ENCODE measurements around the gene FRG2B.
"Not testable (repeated sequence)": the region's sequence is repeated elsewhere in the genome, so short reads cannot be mapped to it uniquely, and the experiment has no call there.

The FRG2B gene

DNA sequence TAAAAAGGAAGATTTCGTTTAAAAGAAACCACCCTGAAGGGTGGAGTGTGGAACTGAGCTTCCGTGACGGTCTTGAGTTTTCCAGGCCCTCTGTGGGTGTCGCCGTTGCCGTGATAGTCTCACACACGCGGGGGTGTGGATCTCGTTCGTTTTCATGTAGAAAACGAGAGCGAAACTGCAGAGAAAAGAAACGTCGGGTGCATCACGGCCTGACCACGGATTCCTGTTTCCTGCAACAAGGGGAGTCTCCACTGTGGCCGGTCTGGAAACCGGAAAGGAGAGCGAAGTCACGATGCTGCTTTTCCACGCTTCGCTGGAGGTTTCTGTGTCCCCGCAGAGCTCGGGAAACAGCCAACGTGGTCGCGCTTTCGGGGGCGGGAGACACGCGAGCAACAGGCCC lies 4.1 kb downstream of the FRG2B start:
- not testable (repeated sequence) for H3K27ac ChIP-seq (ENCODE audit: low read depth, low read length); H3K4me3 ChIP-seq (ENCODE audit: low read depth, low read length); H3K9ac ChIP-seq (ENCODE audit: low read length); H3K4me1 ChIP-seq (ENCODE audit: control insufficient read depth, insufficient read depth, low read length); H3K36me3 ChIP-seq (ENCODE audit: control insufficient read depth, insufficient read depth, low read length)
- Histone ChIP-seq H3K27me3 (ENCODE audit: control insufficient read depth, insufficient read depth, low read length) (peaks cover 11% of the 10 kb centered on the region), H3K9me3 (ENCODE audit: control insufficient read depth, insufficient read depth, low read depth, low read length) (peaks cover 41% of the 10 kb centered on the region; the same call in 1 of the 2 replicates)

GRCh38 chr10:133618851-133619250 lies 7.7 kb downstream of the FRG2B start:
- Histone ChIP-seq H3K4me3 (ENCODE audit: low read depth, low read length) (no peak overlapping the region), H3K9ac (ENCODE audit: low read length) (no peak overlapping the region), H3K4me1 (ENCODE audit: control insufficient read depth, insufficient read depth, low read length) (no peaks in the 10 kb centered on the region), H3K9me3 (ENCODE audit: control insufficient read depth, insufficient read depth, low read depth, low read length) (peaks cover 75% of the 10 kb centered on the region; the same call in 1 of the 2 replicates), H3K36me3 (ENCODE audit: control insufficient read depth, insufficient read depth, low read length) (no peaks in the 10 kb centered on the region), H3K27me3 (ENCODE audit: control insufficient read depth, insufficient read depth, low read length) (peaks cover 14% of the 10 kb centered on the region), H3K27ac (ENCODE audit: low read depth, low read length) (no peak overlapping the region)

DNA sequence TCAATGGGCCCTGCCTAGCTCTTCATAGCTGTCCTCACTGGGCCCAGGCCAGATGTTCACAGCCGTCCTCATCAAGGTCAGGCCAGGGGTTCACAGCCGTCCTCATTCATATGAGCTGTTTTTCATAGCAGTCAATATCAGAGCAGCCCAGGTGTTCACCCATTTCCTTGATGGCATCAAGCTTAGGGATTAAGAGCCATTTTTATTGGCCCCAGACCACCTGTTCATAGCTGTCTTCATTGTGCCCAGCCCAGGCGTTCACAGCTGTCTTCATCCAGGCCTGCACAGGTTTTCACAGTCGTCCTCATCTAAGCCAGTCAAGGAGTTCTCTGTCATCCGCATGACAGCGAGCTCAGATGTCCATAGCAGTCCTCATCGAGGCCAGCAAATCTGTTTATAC lies 9.4 kb downstream of the FRG2B start:
- no peak overlapping the region for H3K27ac ChIP-seq (ENCODE audit: low read depth, low read length)
- H3K27me3 ChIP-seq (ENCODE audit: control insufficient read depth, insufficient read depth, low read length) = peaks cover 15% of the 10 kb centered on the region; the same call in 1 of the 2 replicates
- H3K36me3 ChIP-seq (ENCODE audit: control insufficient read depth, insufficient read depth, low read length) = no peaks in the 10 kb centered on the region
- no peaks in the 10 kb centered on the region for H3K4me1 ChIP-seq (ENCODE audit: control insufficient read depth, insufficient read depth, low read length)
- H3K9ac ChIP-seq (ENCODE audit: low read length) = no peak overlapping the region
- H3K9me3 ChIP-seq (ENCODE audit: control insufficient read depth, insufficient read depth, low read depth, low read length) = peaks cover 78% of the 10 kb centered on the region; the same call in 1 of the 2 replicates
- no peak overlapping the region for H3K4me3 ChIP-seq (ENCODE audit: low read depth, low read length)

GRCh38 chr10:133616371-133617130 lies 10.0 kb downstream of the FRG2B start:
- Histone ChIP-seq H3K36me3 (ENCODE audit: control insufficient read depth, insufficient read depth, low read length) (no peaks in the 10 kb centered on the region), H3K9me3 (ENCODE audit: control insufficient read depth, insufficient read depth, low read depth, low read length) (peaks cover 75% of the 10 kb centered on the region; the same call in 1 of the 2 replicates), H3K4me1 (ENCODE audit: control insufficient read depth, insufficient read depth, low read length) (no peaks in the 10 kb centered on the region), H3K27me3 (ENCODE audit: control insufficient read depth, insufficient read depth, low read length) (peaks cover 11% of the 10 kb centered on the region; the same call in 1 of the 2 replicates), H3K27ac (ENCODE audit: low read depth, low read length) (no peak overlapping the region), H3K4me3 (ENCODE audit: low read depth, low read length) (no peak overlapping the region), H3K9ac (ENCODE audit: low read length) (no peak overlapping the region)

- H3K27ac ChIP-seq (ENCODE audit: low read depth, low read length) = no peak overlapping the region
- H3K27me3 ChIP-seq (ENCODE audit: control insufficient read depth, insufficient read depth, low read length) = peaks cover 15% of the 10 kb centered on the region; the same call in 1 of the 2 replicates
- no peaks in the 10 kb centered on the region for H3K4me1 ChIP-seq (ENCODE audit: control insufficient read depth, insufficient read depth, low read length)
- no peak overlapping the region for H3K9ac ChIP-seq (ENCODE audit: low read length)
- H3K9me3 ChIP-seq (ENCODE audit: control insufficient read depth, insufficient read depth, low read depth, low read length) = peaks cover 66% of the 10 kb centered on the region; the same call in 1 of the 2 replicates
- no peak overlapping the region for H3K4me3 ChIP-seq (ENCODE audit: low read depth, low read length)
- no peaks in the 10 kb centered on the region for H3K36me3 ChIP-seq (ENCODE audit: control insufficient read depth, insufficient read depth, low read length)
These were observed 11.6 kb downstream of the FRG2B start for GRCh38 chr10:133614830-133615580.

GRCh38 chr10:133613699-133614098 lies 12.9 kb downstream of the FRG2B start:
- Histone ChIP-seq H3K9ac (ENCODE audit: low read length) (no peak overlapping the region), H3K27ac (ENCODE audit: low read depth, low read length) (no peak overlapping the region), H3K36me3 (ENCODE audit: control insufficient read depth, insufficient read depth, low read length) (no peaks in the 10 kb centered on the region), H3K4me3 (ENCODE audit: low read depth, low read length) (no peak overlapping the region), H3K4me1 (ENCODE audit: control insufficient read depth, insufficient read depth, low read length) (no peaks in the 10 kb centered on the region), H3K27me3 (ENCODE audit: control insufficient read depth, insufficient read depth, low read length) (peaks cover 15% of the 10 kb centered on the region; the same call in 1 of the 2 replicates), H3K9me3 (ENCODE audit: control insufficient read depth, insufficient read depth, low read depth, low read length) (peaks cover 58% of the 10 kb centered on the region; the same call in 1 of the 2 replicates)

GRCh38 chr10:133611079-133611478 lies 15.5 kb downstream of the FRG2B start:
- Histone ChIP-seq H3K9me3 (ENCODE audit: control insufficient read depth, insufficient read depth, low read depth, low read length) (peaks cover 47% of the 10 kb centered on the region), H3K4me1 (ENCODE audit: control insufficient read depth, insufficient read depth, low read length) (no peaks in the 10 kb centered on the region)

DNA sequence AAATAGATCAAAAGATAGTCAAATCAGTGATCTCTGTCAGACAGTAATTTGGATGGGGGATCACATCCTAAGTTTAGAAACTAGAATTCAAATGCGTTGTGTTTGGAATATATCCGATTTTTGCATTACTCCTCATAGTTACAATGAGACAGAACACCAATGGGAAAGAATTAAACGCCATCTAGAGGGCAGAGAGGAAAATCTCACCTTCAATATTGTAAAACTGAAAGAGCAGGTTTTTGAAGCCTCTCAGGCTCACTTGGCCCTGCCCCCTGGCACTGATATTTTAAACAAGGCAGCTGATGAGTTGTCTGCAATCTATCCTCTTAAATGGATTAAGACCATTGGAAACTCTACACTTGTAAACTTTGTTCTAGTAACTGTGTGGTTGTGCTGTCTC lies 17.7 kb downstream of the FRG2B start:
- Histone ChIP-seq H3K36me3 (ENCODE audit: control insufficient read depth, insufficient read depth, low read length) (no peaks in the 10 kb centered on the region), H3K4me1 (ENCODE audit: control insufficient read depth, insufficient read depth, low read length) (no peaks in the 10 kb centered on the region), H3K9ac (ENCODE audit: low read length) (no peak overlapping the region), H3K9me3 (ENCODE audit: control insufficient read depth, insufficient read depth, low read depth, low read length) (peaks cover 36% of the 10 kb centered on the region), H3K4me3 (ENCODE audit: low read depth, low read length) (no peak overlapping the region), H3K27ac (ENCODE audit: low read depth, low read length) (no peak overlapping the region), H3K27me3 (ENCODE audit: control insufficient read depth, insufficient read depth, low read length) (peaks cover 32% of the 10 kb centered on the region; the same call in 1 of the 2 replicates)

More at GRCh38 chr10:133611079-133611478, 15.5 kb downstream of the FRG2B start:
- no peak overlapping the region for H3K9ac ChIP-seq (ENCODE audit: low read length)
- no peaks in the 10 kb centered on the region for H3K36me3 ChIP-seq (ENCODE audit: control insufficient read depth, insufficient read depth, low read length)
- no peak overlapping the region for H3K4me3 ChIP-seq (ENCODE audit: low read depth, low read length)
- no peak overlapping the region for H3K27ac ChIP-seq (ENCODE audit: low read depth, low read length)
- peaks cover 15% of the 10 kb centered on the region; the same call in 1 of the 2 replicates for H3K27me3 ChIP-seq (ENCODE audit: control insufficient read depth, insufficient read depth, low read length)

GRCh38 chr10:133603434-133603833 lies 23.2 kb downstream of the FRG2B start:
- H3K36me3 ChIP-seq (ENCODE audit: control insufficient read depth, insufficient read depth, low read length); H3K4me3 ChIP-seq (ENCODE audit: low read depth, low read length); H3K27ac ChIP-seq (ENCODE audit: low read depth, low read length); H3K9ac ChIP-seq (ENCODE audit: low read length); H3K4me1 ChIP-seq (ENCODE audit: control insufficient read depth, insufficient read depth, low read length): not testable (repeated sequence)
- Histone ChIP-seq H3K27me3 (ENCODE audit: control insufficient read depth, insufficient read depth, low read length) (peaks cover 20% of the 10 kb centered on the region; the same call in 1 of the 2 replicates), H3K9me3 (ENCODE audit: control insufficient read depth, insufficient read depth, low read depth, low read length) (peaks cover 33% of the 10 kb centered on the region)

GRCh38 chr10:133600657-133601056 lies 25.9 kb downstream of the FRG2B start:
- H3K27ac ChIP-seq (ENCODE audit: low read depth, low read length) = no peak overlapping the region
- peaks cover 22% of the 10 kb centered on the region; the same call in 1 of the 2 replicates for H3K27me3 ChIP-seq (ENCODE audit: control insufficient read depth, insufficient read depth, low read length)
- H3K9ac ChIP-seq (ENCODE audit: low read length) = no peak overlapping the region
- peaks cover 26% of the 10 kb centered on the region; the same call in 1 of the 2 replicates for H3K9me3 ChIP-seq (ENCODE audit: control insufficient read depth, insufficient read depth, low read depth, low read length)
- no peaks in the 10 kb centered on the region for H3K4me1 ChIP-seq (ENCODE audit: control insufficient read depth, insufficient read depth, low read length)
- no peak overlapping the region for H3K4me3 ChIP-seq (ENCODE audit: low read depth, low read length)
- no peaks in the 10 kb centered on the region for H3K36me3 ChIP-seq (ENCODE audit: control insufficient read depth, insufficient read depth, low read length)

GRCh38 chr10:133599869-133600268 lies 26.7 kb downstream of the FRG2B start:
- H3K9ac ChIP-seq (ENCODE audit: low read length); H3K4me3 ChIP-seq (ENCODE audit: low read depth, low read length); H3K27ac ChIP-seq (ENCODE audit: low read depth, low read length); H3K36me3 ChIP-seq (ENCODE audit: control insufficient read depth, insufficient read depth, low read length); H3K4me1 ChIP-seq (ENCODE audit: control insufficient read depth, insufficient read depth, low read length): not testable (repeated sequence)
- Histone ChIP-seq H3K9me3 (ENCODE audit: control insufficient read depth, insufficient read depth, low read depth, low read length) (peaks cover 26% of the 10 kb centered on the region; the same call in 1 of the 2 replicates), H3K27me3 (ENCODE audit: control insufficient read depth, insufficient read depth, low read length) (peaks cover 15% of the 10 kb centered on the region; the same call in 1 of the 2 replicates)
